DND-41 (cell line): ENCODE data around the gene ICA1L.
"Not testable (repeated sequence)": the region's sequence is repeated elsewhere in the genome, so short reads cannot be mapped to it uniquely, and the experiment has no call there.

Experiments used
- CTCF ChIP-seq: IDR thresholded peaks from 2 replicates; pipeline ENCODE4 v1.5.1; 2012; ENCODE audit warnings: borderline replicate concordance, low read length, moderate library complexity, mild to moderate bottlenecking; ENCODE audit not compliant: poor library complexity, severe bottlenecking; ENCODE audit errors: extremely low read depth
- EZH2 ChIP-seq: IDR thresholded peaks from 3 replicates; pipeline ENCODE4 v1.6.1; 2012; ENCODE audit warnings: borderline replicate concordance, low read depth, mild to moderate bottlenecking, moderate library complexity, low read length, inconsistent platforms; ENCODE audit not compliant: severe bottlenecking

DNA sequence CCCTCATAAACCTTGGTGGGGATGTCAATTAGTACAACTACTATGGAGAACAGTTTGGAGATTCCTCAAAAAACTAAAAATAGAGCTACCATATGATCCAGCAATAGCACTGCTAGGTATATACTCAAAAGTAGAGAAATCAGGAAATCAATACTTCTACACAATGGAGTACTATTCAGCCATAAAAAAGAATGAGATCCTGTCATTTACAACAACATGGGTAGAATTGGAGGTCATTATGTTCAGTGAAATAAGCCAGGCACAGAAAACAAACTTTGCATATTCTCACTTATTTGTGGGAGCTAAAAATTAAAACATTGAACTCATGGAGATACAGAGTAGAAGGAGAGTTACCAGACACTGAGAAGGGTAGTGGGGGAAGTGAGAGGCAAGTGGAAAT lies 33.9 kb upstream of the ICA1L start:
- not testable (repeated sequence) for TF ChIP-seq CTCF, EZH2
